GM21529 (cell line): Measurements from ENCODE around the gene IL1RAPL1.

Experiments used
- ATAC-seq: cut with Tn5 transposase; IDR thresholded peaks from one replicate; pipeline ENCODE4 v1.9.1; 2021; ENCODE audit not compliant: unreplicated experiment

IL1RAPL1 gene

DNA sequence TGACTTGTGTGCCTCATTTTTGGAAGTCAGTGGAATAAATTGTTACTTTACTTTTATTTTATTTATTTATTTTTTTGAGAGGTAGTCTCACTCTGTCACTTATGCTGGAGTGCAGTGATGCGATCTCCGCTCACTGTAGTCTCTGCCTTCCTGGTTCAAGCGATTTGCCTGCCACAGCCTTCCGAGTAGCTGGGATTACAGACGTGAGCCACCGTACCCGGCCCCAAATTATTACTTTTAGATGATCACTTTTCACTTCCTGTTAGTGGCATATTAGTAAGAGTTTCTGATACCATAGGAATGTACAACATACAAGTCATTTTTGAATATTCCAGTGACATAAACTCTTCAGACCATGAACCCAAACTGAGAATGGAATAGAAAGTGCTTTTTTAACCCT, 1017.1 kb downstream of the IL1RAPL1 start:
- ATAC-seq: no peak

DNA sequence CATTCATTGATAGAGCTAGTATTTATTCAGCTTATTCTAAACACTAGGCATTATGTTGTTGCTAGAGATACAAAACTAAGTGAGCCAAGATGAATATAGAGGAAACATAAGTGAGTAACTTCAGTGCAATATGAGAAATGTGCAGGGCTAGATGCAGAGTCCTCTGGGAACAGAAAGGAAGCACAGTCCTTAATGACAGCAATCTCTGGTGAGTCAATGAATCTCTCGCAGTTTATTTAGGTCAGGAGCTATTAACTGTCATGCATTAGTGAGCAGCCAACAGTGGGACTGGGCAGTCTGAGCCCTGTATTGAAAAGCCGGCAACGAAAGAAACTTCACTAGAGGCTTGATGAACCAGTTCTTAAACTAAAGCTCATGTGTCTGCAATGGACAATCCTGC, 1030.0 kb downstream of the IL1RAPL1 start:
- peak; percentile 34 for ATAC-seq

DNA sequence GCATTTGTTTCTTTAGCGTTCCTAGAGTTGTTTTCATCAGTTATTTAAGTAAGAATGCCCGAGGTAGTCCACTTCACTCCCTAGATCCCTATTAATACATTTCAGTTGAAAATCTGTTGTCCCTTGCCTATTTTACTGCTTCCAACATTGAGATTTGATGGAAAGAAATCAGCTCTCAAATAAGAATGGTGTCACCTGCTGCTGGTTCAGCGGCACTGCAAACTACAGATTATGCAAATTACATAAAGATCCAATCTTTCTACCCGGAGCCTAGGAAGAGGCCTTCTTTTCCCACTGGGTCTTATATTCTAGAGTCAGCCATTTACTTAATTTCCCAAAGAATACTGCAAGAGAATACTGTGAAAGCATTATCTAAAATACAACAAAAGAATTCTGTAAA, 1030.5 kb downstream of the IL1RAPL1 start:
- ATAC-seq: peak; percentile 59

DNA sequence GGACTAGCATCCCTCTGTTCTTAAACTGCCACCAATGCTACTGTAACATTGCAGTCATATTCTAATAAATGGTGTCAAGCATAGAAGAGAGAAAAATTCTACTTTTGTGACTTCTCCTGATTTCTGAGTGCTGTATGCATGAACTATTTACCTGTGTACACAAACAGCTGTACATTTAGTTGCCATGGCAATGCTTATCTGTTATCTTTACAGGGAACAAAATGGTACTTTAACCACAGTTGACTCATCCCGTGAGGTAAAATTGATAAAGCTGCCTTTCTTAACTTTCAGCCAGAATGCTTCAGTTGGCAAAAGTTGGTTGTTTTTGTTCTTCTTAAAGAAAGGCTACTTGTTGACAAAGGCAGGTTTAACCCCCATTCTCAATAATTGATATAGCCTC, 1040.6 kb downstream of the IL1RAPL1 start:
- no peak for ATAC-seq

DNA sequence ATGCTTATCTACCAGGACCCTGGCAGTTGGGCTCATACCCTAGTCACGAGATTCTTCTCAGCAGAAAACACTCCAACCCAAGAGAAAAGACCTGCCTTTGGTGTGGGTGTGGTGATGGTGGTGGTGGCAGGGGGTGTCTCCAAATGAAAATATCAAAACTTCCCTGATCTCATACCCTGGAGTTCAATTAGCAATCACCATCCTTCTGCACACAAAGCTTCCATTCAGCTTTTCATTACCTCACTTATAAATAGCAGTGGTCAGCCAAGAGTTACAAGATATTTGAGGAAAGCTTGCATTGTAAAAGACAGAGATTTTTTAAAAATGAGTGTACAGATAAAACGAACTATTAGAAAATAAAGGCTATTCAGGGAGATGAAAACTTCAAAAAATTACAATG, 1047.3 kb downstream of the IL1RAPL1 start:
- ATAC-seq: no peak

DNA sequence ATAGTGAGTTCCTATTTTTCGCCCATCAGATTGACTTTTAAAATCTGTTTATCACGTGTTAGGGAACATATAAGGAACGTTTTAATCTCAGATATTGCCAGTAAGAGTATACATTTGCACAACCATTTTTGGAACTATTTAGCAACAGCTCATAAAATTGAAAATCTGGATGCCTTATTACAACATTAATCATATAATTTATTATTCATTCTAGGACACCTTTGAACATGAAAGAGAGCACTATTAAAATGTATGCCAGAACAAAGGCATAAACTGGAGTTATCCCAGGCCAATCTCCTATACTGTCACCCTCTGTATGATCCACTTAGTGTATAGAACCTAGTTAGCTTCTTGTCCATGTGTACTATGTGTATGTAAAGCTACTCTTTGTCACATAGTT, 1049.1 kb downstream of the IL1RAPL1 start:
- ATAC-seq: no peak

DNA sequence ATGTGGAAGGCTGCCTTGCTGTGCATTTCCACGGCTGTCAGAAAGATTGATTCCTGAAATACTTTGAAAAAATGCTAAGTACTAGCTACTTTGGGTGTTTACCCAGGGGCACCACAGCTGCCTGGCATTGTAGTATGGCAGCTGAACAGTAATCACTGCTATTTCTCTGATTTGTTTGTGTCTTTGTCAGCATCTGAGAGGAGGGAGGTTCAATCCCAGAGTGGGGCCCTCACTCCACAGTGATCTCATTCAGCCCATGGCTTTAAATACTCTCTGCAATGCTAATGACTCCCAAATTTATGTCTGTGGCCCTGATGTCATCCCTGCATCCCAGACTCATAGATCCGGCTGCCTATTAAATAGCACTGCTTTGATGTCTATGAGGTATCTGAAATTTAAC, 1052.9 kb downstream of the IL1RAPL1 start:
- no peak for ATAC-seq

DNA sequence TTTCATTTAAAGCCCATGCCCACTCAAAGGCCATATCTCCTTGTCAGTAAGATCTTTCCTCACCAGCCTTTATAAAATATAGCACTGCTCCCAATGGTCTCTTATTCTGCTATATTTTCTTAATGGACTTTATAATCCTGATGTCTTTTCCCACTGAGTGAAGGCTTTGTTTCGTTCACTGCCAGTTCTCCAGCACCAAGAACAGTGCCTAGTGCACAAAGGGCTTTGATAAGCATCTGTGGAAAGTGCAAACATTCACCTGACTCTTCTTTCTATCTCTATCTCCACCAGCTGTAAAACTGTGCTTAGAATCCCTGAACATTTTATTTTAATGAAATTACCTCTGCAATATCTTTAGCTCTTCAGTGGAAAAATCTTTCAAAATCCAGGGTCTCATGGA, 1054.2 kb downstream of the IL1RAPL1 start:
- ATAC-seq: no peak

DNA sequence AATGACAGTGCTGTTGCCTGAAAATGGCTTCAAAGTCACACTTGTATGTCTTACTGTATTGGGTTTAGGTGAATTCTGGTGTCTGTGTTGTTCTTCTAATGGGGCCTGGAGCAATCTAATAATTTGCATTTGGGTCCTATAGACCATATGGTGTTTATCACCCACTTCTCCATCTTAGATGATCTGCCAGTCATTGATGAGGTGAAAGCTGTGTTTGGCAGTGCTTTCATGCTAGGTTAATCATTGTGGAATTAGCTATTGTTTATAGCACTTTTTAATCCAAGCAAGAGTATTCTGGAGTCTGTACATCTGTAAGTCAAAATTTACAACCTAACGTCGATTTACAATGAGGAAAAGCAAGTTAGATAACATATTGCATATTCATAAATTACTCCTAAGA, 1055.9 kb downstream of the IL1RAPL1 start:
- no peak for ATAC-seq

DNA sequence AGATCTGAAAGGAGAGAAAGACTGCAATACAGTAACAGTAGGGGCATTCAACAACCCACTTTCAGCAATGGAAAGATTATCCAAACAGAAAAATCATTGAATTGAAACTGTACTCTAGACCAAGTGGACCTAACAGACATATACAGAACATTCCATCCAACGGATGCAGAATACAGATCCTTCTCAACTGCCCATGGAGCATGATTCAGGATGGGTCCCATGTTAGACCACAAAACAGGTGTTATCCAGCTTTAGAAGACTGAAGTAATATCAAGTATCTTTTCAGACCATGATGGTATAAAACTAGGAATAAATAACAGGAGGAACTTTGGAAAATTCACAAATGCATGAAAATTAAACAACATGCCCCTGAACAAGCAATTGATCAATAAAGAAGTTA, 1060.9 kb downstream of the IL1RAPL1 start:
- ATAC-seq: no peak

DNA sequence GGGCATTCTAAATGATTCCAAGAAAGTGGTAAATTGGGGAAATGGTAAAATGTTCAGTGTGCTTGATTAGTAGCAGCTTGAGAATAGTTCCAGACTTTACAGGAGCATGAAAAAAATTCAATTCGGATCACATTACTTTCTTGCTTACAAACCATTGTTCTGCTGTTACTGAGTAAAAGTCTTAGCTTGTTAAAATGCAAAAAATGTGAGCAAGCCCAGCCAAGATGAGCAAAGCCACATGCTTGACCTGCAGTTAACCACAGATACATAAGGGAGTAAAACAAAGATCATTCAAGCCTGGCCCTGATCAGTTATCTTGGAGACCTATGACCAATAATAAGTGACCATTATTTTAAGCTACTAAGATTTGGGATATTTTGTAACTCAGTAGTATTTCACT, 1065.2 kb downstream of the IL1RAPL1 start:
- no peak for ATAC-seq

DNA sequence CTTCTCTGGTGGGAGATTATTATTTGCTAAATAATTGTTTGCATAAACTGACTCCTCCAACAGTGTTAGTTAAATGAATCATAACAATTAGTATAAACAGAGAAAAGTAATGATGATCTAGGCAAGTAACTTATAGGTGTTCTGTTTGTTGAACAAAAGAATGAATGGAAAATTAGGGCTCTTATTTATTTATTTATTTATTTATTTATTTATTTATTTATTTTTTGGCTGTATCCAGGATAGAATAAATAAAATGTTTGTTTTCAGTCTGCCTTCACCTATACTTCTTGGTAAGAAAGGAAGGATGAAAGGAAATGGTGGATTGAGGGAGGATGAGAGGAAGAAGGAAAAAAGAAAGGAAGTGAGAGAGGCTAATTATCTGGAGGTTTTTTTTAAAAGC, 1066.5 kb downstream of the IL1RAPL1 start:
- ATAC-seq: no peak

DNA sequence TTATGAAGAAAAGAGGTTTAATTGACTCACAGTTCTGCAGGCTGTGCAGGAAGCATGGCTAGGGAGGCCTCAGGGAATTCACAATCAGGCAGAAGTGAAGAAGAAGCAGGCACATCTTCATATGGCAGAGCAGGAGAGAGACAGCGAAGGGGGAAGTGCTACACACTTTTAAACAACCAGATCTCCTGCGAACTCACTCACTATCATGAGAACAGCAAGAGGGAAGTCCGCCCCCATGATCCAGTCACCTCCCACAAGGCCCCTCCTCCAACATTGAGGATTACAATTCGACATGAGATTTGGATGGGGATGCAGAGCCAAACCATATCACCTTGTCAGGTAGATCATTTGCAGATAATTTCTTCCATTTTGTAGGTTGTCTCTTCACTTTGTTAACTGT, 1072.7 kb downstream of the IL1RAPL1 start:
- no peak for ATAC-seq

DNA sequence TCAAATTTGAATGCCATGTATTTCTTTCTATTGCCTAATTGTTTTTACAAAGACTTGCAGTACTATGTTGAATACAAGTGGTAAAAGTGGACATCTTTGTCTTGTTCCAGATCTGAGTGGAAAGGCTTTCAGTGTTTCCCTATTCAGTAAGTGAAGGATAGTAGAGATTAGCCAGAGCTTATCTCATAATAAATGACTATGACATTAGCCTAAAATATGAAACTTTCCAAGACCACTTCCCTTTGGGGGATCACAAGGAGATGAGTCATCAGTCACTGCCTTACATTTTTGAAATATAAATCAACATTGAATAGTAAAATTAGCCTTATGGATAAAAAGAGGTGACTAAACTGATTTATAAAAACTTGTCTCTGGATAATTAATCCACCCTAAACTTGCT, 1074.0 kb downstream of the IL1RAPL1 start:
- ATAC-seq: no peak

DNA sequence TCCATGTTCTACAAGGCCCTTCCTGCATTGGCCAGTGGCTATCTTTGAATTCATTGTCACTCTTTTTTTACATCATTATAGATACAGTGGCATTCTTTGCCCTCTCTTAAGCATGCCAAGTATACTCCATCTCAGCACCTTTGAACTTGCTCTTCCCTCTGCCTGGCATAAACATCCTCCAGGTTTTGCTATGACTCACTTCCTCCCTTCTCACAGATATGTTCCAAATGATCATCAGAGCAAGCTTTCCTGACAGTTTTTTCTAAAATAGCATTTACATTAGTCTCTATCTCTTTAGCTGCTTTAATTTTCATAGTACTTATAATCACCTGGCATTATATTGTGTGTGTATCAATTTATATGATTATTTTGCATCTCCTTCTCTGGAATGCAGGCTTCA, 1074.9 kb downstream of the IL1RAPL1 start:
- no peak for ATAC-seq

DNA sequence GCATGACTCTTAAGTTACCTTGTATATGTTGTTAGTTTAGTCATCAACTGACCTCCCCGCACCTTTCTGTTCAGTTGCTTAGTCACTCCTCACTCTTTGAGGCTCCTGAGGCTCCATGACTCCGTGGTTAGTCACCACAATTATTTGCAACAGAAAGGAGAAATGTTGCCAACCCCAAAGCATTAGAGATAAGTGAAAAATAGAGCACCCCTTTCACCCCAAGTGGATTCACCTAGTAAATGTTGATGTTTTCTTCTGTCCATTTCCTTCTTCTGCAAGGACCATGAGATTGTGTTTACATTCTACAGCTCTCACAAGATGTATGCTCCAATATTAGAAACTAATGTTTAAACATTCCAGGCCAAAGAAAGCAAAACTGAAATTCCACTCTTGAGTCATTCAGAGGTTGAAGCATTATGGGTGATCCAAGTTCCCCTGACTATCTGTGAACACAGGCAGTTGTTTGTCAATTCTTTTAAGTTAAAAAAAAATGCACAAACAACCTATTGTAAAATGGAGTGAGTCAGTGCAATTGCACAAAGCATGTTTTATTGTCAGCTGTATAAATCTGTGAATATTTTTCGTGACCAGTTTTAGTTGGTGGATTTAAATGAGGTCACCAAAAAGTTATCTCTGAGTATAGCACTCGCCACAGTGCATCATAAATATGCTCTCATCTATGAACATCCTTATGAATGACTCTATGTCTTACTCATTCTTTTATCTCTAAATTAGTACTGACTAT, 1075.7 kb downstream of the IL1RAPL1 start:
- peak; percentile 74 for ATAC-seq

DNA sequence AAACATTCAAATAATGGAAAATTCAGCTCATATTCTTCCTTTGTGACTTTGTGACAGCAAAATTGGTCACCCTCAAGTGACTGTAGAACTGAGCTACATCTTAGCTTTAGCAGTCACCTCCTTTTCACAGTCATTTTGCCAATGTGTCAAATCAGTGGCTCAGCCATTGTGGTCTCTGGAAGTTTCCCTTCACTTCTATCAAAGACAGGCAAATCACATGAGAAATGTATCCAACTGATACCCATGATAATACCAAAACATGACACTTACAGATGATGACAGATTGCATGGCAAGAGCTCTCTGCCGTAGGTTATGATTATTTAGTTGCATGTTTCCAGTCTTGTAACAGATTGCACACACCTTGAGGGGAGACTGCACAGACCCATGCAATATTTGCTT, 1078.3 kb downstream of the IL1RAPL1 start:
- no peak for ATAC-seq

DNA sequence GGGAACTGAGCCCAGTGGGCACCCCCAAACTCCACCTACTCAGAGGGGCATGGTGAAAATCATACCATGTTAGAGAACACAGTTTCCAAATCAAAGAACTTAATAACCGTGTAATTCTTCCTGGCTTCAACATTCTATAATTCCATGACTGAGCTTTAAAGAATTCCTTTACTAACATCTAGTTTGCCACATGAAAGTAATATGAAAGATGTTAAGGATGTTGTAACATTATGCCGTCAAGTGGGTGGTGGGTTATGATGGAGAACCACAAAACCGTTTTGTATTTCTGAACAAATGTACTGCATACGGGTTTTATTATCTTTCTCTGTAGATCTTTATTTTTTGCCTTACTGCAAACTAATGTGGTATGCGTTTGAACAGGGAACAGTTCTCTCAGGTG, 1079.1 kb downstream of the IL1RAPL1 start:
- ATAC-seq: no peak

DNA sequence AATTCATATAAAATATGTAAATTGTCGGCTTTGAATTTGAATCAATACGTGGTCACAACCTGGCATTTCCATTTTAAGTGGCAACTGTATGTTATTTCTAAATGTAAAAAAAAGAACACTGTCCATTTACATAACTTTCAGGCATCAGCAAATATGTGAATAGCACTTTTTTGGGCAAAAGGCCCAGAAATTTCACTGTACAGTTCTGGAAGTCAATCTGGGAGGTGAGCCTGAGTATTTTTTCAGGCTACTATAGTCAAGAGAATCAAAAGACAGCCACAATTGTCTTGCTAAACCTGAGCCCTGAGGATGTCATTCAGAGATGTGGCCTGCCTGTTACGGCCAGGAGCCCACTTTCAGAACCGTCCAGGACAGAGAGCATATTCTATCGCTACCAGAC, 1084.2 kb downstream of the IL1RAPL1 start:
- ATAC-seq: no peak

DNA sequence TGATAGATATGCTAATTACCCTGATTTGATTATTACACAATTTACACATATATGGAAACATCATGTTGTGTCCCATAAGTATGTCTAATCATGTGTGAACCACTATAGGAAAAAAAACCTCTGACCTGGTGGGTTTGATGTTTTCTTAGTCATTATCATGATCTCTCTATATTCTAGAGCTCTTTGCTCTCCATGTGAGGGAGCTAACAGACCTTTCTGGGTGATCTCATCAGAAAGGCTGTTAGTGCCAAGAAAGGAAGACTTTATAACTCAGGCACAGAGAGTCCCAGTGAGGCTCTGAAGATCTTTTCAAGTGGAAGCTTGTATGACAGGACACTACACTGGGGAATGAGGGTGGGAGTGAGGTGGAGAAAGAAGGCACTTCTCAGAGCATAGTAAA, 1100.4 kb downstream of the IL1RAPL1 start:
- no peak for ATAC-seq

DNA sequence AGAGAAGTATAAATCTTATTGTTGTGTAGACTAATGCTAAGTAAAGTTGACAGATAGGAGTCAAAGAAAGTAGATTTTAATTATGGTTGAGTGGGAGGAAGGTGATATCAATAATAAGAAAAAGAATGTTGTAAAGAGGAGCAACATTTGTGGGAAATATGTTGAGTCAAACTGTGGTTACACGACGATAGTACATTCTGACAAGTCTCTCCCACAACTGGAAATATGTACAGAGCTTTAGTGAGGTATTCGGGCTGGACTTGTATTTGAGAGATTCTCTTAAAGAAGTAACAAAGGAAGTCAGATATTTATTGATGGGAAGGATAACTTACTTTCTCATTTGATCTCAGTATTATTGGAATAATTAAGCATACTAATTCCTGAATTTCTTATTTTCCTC, 1102.8 kb downstream of the IL1RAPL1 start:
- ATAC-seq: no peak

DNA sequence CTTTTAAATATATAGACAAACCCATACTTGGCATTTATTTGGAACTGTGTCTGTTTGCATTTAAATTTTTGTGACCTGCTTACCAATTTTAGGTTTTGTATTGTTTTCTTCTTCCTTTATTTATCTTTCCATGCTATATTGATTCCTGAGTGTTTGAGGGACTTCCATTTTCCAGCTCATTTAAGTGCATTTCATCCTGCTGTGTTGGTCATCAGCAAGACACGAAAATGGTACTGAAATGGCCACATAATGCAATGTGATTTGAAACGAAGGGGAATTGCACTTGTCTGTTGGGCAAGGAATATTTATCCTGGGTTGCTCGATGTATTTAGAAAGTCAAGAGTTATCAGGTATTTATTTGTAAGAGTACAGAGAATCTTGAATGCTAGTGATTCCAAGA, 1103.8 kb downstream of the IL1RAPL1 start:
- no peak for ATAC-seq

DNA sequence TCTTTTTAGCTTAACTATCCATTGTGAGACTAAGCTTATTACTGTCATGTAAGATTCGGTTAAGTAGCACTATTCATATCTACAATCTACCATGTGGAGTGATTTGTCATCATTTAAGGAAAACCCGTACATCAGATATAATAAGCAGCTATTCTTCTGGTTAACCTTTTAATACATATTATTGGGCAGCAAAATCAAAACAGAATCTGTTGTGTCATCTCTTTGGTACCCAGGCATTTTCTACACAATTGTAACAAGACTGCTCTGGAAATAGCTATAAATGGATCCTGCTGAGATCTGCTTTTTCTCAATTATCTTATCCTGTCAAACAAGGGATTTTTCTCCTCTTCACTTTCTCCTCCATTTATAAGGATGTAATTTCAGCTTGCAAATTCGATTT, 1106.7 kb downstream of the IL1RAPL1 start:
- no peak for ATAC-seq
